Liver (tissue), 9 donors: ENCODE measurements around the gene PSMD5. TPM values are rescaled to one million over a fixed set of nuclear protein-coding genes. Genes with fewer than 3 reads are reported as not detected.

ENCODE experiments used
- DNase-seq: peaks from one replicate; pipeline ENCODE4 v3.0.0-alpha.2; 2017; ENCODE audit warnings: low spot score
- H3K27ac ChIP-seq, 2 donors: one replicate each; pipeline ENCODE4 v1.7.0; 2013; ENCODE audit warnings: inconsistent platforms in 2 of 2, low read length in 2 of 2, control low read depth in 1 of 2, low read depth in 1 of 2, mild to moderate bottlenecking in 1 of 2
- H3K27me3 ChIP-seq, 4 donors: one replicate each; pipeline versions ENCODE4 v1.6.1 to v1.7.0; 2013; ENCODE audit warnings: low read length in 3 of 4, inconsistent platforms in 1 of 4, mild to moderate bottlenecking in 1 of 4, moderate library complexity in 1 of 4; ENCODE audit not compliant: control insufficient read depth in 4 of 4, insufficient read depth in 4 of 4
- H3K36me3 ChIP-seq, 4 donors: one replicate each; pipeline versions ENCODE4 v1.6.1 to v1.7.0; 2013; ENCODE audit warnings: low read length in 3 of 4, mild to moderate bottlenecking in 3 of 4, low read depth in 1 of 4, moderate library complexity in 1 of 4; ENCODE audit not compliant: control insufficient read depth in 4 of 4, insufficient read depth in 3 of 4
- H3K4me1 ChIP-seq, 4 donors: one replicate each; pipeline versions ENCODE4 v1.6.1 to v1.7.0; 2013; ENCODE audit warnings: low read length in 3 of 4, mild to moderate bottlenecking in 3 of 4, moderate library complexity in 1 of 4; ENCODE audit not compliant: control insufficient read depth in 4 of 4, insufficient read depth in 4 of 4
- H3K4me3 ChIP-seq, 3 donors: one replicate each; pipeline versions ENCODE4 v1.6.1 to v1.7.0; 2013; ENCODE audit warnings: low read length in 3 of 3, control low read depth in 1 of 3, low read depth in 1 of 3, mild to moderate bottlenecking in 1 of 3
- H3K9ac ChIP-seq, 2 donors: one replicate each; pipeline ENCODE4 v1.7.0; 2013; ENCODE audit warnings: low read length in 2 of 2, mild to moderate bottlenecking in 2 of 2, moderate library complexity in 2 of 2, control low read depth in 1 of 2, low read depth in 1 of 2
- H3K9me3 ChIP-seq, 4 donors: one replicate each; pipeline versions ENCODE4 v1.6.1 to v1.7.0; 2013; ENCODE audit warnings: low read length in 3 of 4; ENCODE audit not compliant: control insufficient read depth in 4 of 4
- ATF3 ChIP-seq: IDR thresholded peaks from 2 replicates; pipeline ENCODE4 v1.6.1; 2016; ENCODE audit warnings: antibody characterized with exemption
- EGR1 ChIP-seq, 2 donors: IDR thresholded peaks; 2 replicates each; pipeline ENCODE4 v1.6.1; 2016 to 2018; ENCODE audit warnings: antibody characterized with exemption in 2 of 2, low read depth in 2 of 2
- FOXA2 ChIP-seq: IDR thresholded peaks from 2 replicates; pipeline ENCODE4 v1.6.1; 2016; ENCODE audit warnings: antibody characterized with exemption
- GABPA ChIP-seq, 2 donors: IDR thresholded peaks in 1 of 2; conservative IDR thresholded peaks in 1 of 2; 2 replicates each; pipeline ENCODE4 v1.6.1; 2016; ENCODE audit warnings: antibody characterized with exemption in 2 of 2, mild to moderate bottlenecking in 1 of 2, moderate library complexity in 1 of 2
- HNF4G ChIP-seq: IDR thresholded peaks from 2 replicates; pipeline ENCODE4 v1.6.1; 2016; ENCODE audit warnings: antibody characterized with exemption
- JUND ChIP-seq, 2 donors: IDR thresholded peaks; 2 replicates each; pipeline ENCODE4 v1.6.1; 2016; ENCODE audit warnings: antibody characterized with exemption in 2 of 2
- RAD21 ChIP-seq, 2 donors: IDR thresholded peaks; 2 replicates each; pipeline ENCODE4 v1.6.1; 2016; ENCODE audit warnings: antibody characterized with exemption in 2 of 2, mild to moderate bottlenecking in 2 of 2
- SP1 ChIP-seq: IDR thresholded peaks from 2 replicates; pipeline ENCODE4 v1.6.1; 2018; ENCODE audit warnings: antibody characterized with exemption, mild to moderate bottlenecking
- TAF1 ChIP-seq: conservative IDR thresholded peaks from 2 replicates; pipeline ENCODE4 v1.6.1; 2016; ENCODE audit warnings: antibody characterized with exemption, mild to moderate bottlenecking
- WGBS: extraction: QIAGEN DNeasy Blood & Tissue Kit; methylation state at CpG from one replicate; pipeline ENCODE4 v1.1.7; 2013; 5-methylcytosine and 5-hydroxymethylcytosine counted together
- polyA plus RNA-seq, 2 donors: library from polyadenylated mRNA; stranded (reverse) in 1 of 2; unstranded in 1 of 2; fragments of 200-250 nt in 1 of 2; fragments of >200 nt in 1 of 2; fragmentation: Nextera tagmentation in 1 of 2; extraction: Ambion mirVana in 1 of 2; gene quantifications; one replicate each; pipeline versions ENCODE4 v1.2.1 to v1.2.3, GENCODE V29; 2013 to 2015
- total RNA-seq, 2 donors: library from RNA; depleted of rRNA; stranded (reverse); fragments of >200 nt; gene quantifications; one replicate each; pipeline ENCODE4 v1.2.3, GENCODE V29; 2014
- TF ChIP-seq, protein P1 (sequence below): IDR thresholded peaks from 2 replicates; pipeline ENCODE4 v1.6.1; 2016; ENCODE audit warnings: antibody characterized with exemption, mild to moderate bottlenecking
- TF ChIP-seq, protein P2 (sequence below): IDR thresholded peaks from 2 replicates; pipeline ENCODE4 v1.6.1; 2016; ENCODE audit warnings: antibody characterized with exemption
- donor health status: healthy.
- donor health status: healthy.
- donor health status: healthy.
- donor health status: healthy.
- donor health status: healthy.

PSMD5 gene
- total and polyA plus RNA-seq, 4 donors, result 10.9 to 19.1 (median 16.0) TPM

- Histone ChIP-seq H3K36me3 (peaks cover 0 to 12% (median 9%) of the 10 kb centered on the region in 4 donors), H3K27ac (no peak overlapping the region), H3K27me3 (no peaks in the 10 kb centered on the region), H3K9me3 (no peaks in the 10 kb centered on the region), H3K4me1 (peaks cover 10 to 45% (median 36%) of the 10 kb centered on the region in 4 donors), H3K9ac (no peak overlapping the region), H3K4me3 (no peak overlapping the region)
- 96% methylated on average over 1 of the region's 1 CpG for WGBS
- no peak for TF ChIP-seq FOXA2
- no peak for TF ChIP-seq TAF1
- TF ChIP-seq HNF4G, result no peak
- TF ChIP-seq SP1, result no peak
- no peak for TF ChIP-seq GABPA (IDR thresholded peaks at IDR 0.05 in 1 of 2, conservative IDR thresholded peaks at IDR 0.05 in 1 of 2)
- no peak for TF ChIP-seq RAD21 (IDR thresholded peaks at IDR 0.05)
- no peak for TF ChIP-seq ATF3
- no peak for TF ChIP-seq JUND (IDR thresholded peaks at IDR 0.05)
- TF ChIP-seq, protein P1, sequence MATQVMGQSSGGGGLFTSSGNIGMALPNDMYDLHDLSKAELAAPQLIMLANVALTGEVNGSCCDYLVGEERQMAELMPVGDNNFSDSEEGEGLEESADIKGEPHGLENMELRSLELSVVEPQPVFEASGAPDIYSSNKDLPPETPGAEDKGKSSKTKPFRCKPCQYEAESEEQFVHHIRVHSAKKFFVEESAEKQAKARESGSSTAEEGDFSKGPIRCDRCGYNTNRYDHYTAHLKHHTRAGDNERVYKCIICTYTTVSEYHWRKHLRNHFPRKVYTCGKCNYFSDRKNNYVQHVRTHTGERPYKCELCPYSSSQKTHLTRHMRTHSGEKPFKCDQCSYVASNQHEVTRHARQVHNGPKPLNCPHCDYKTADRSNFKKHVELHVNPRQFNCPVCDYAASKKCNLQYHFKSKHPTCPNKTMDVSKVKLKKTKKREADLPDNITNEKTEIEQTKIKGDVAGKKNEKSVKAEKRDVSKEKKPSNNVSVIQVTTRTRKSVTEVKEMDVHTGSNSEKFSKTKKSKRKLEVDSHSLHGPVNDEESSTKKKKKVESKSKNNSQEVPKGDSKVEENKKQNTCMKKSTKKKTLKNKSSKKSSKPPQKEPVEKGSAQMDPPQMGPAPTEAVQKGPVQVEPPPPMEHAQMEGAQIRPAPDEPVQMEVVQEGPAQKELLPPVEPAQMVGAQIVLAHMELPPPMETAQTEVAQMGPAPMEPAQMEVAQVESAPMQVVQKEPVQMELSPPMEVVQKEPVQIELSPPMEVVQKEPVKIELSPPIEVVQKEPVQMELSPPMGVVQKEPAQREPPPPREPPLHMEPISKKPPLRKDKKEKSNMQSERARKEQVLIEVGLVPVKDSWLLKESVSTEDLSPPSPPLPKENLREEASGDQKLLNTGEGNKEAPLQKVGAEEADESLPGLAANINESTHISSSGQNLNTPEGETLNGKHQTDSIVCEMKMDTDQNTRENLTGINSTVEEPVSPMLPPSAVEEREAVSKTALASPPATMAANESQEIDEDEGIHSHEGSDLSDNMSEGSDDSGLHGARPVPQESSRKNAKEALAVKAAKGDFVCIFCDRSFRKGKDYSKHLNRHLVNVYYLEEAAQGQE, result no peak
- no peak for TF ChIP-seq EGR1 (IDR thresholded peaks at IDR 0.05; ENCODE audit: low read depth in 2 of 2)
- no peak for DNase-seq
Observed at GRCh38 chr9:120776788-120777187, 65.9 kb downstream of the PSMD5 start.

DNA sequence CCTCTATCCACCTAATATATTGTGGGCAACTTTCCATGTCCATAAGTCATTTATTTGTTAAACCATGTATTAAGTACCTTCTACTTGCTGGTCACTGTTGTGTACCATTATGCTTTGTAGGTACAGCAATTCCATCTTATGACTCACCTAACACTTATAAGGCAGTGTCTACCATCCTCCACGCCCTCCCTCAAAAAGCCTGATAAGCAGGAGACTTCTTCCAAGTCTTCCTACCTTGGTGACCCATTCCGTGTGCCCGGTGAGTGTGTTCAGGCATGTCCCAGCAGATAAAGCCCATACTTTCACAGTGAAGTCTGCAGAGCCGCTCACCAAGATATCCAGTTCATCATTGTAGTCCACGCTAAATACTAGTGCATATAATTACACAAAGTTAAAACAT lies 66.9 kb downstream of the PSMD5 start:
- Histone ChIP-seq H3K27ac (no peak overlapping the region), H3K36me3 (peaks cover 0 to 17% (median 16%) of the 10 kb centered on the region in 4 donors), H3K9me3 (no peaks in the 10 kb centered on the region), H3K27me3 (no peaks in the 10 kb centered on the region), H3K9ac (no peak overlapping the region), H3K4me3 (no peak overlapping the region), H3K4me1 (peaks cover 8 to 36% (median 30%) of the 10 kb centered on the region in 4 donors)
- 97% methylated on average over 5 of the region's 5 CpGs for WGBS
- no peak for TF ChIP-seq EGR1 (IDR thresholded peaks at IDR 0.05; ENCODE audit: low read depth in 2 of 2)
- DNase-seq, result no peak

- peaks cover under 1 to 24% (median 19%) of the 10 kb centered on the region in 4 donors for H3K4me1 ChIP-seq
- 84% methylated on average over 4 of the region's 4 CpGs for WGBS
- H3K27me3 ChIP-seq, result no peaks in the 10 kb centered on the region
- H3K27ac ChIP-seq, result no peak overlapping the region
- TF ChIP-seq RAD21 (IDR thresholded peaks at IDR 0.05) (peak in 1 of 2 donors; percentile 4), ATF3 (no peak)
- TF ChIP-seq, protein P2, sequence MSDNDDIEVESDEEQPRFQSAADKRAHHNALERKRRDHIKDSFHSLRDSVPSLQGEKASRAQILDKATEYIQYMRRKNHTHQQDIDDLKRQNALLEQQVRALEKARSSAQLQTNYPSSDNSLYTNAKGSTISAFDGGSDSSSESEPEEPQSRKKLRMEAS, result no peak
- DNase-seq, result no peak
- H3K9ac ChIP-seq, result no peak overlapping the region
- H3K9me3 ChIP-seq, result no peaks in the 10 kb centered on the region
- H3K36me3 ChIP-seq, result peaks cover 0 to 27% (median 22%) of the 10 kb centered on the region in 4 donors
- no peak overlapping the region for H3K4me3 ChIP-seq
Observed at GRCh38 chr9:120774719-120775118, 68.0 kb downstream of the PSMD5 start.
